Motor neuron (in vitro differentiated cells): ENCODE measurements around the gene NIN. TPM values are rescaled to one million over a fixed set of nuclear protein-coding genes. Genes with fewer than 3 reads are reported as not detected.
A peak's percentile ranks its signal among the peaks of the same experiment; 100 is the strongest.

Source experiments
- ATAC-seq, 8 experiments: fragments of 200-7000 bp; cut with Tn5 transposase; replicated peaks in 6 of 8; 2 replicates each; pipeline ENCODE4 v1.8.0; 2021; ENCODE audit warnings: mild to moderate bottlenecking in 8 of 8, moderate library complexity in 8 of 8
- H3K27ac ChIP-seq, 2 donors: fragments of 250-450 bp; sonication (Bioruptor Pico); 2 replicates each; pipeline ENCODE4 v1.9.0; 2021; ENCODE audit warnings: antibody characterized with exemption in 2 of 2, mild to moderate bottlenecking in 2 of 2, moderate library complexity in 1 of 2
- H3K4me1 ChIP-seq, 2 donors: fragments of 250-450 bp; sonication (Bioruptor Pico); replicated peaks in 1 of 2; 2 replicates each; pipeline ENCODE4 v1.6.1; 2021; ENCODE audit warnings: antibody characterized with exemption in 2 of 2, mild to moderate bottlenecking in 2 of 2, moderate library complexity in 1 of 2
- H3K4me3 ChIP-seq, 5 donors: fragments of 250-450 bp; sonication (Bioruptor Pico); 2 replicates each; pipeline ENCODE4 v1.9.0; 2021; ENCODE audit warnings: antibody characterized with exemption in 5 of 5, mild to moderate bottlenecking in 5 of 5, moderate library complexity in 4 of 5
- WGBS, 10 experiments: fragments of 450-650 bp; shearing (Covaris generic); methylation state at CpG; one replicate each; pipeline ENCODE4 v1.0.0; 2022; 5-methylcytosine and 5-hydroxymethylcytosine counted together
- in situ Hi-C, 9 experiments: fragments of 400-800 bp; cut with MboI; loops; one replicate each; pipeline ENCODE4 v1.15.0; 2021; ENCODE audit warnings: low sequenced_read_pairs in 9 of 9, low pct_unique_long_range_greater_than_20kb in 2 of 9; ENCODE audit not compliant: unreplicated experiment in 9 of 9
- total RNA-seq, 8 experiments: library from RNA; unstranded; fragments of 300-600 nt; gene quantifications; 2 replicates each; pipeline versions ENCODE4 v1.2.3 to v1.2.4, GENCODE V29; 2022

The NIN gene
- total RNA-seq, 8 experiments from 2014 or later, result 13.6 to 76.4 (median 31.3) TPM

- WGBS, 10 experiments, result 77 to 96% (median 89%) methylated on average over 1 to 6 of the region's 6 CpGs; no CpG with 5 or more reads in 3 of the 10 experiments
- peak in 1 of 8 experiments; percentile 45 for ATAC-seq
- in situ Hi-C loops, result no loop called here
- Histone ChIP-seq H3K4me1 (peaks cover 6 to 41% of the 10 kb centered on the region in 2 donors), H3K4me3 (no peak overlapping the region), H3K27ac (no peak overlapping the region)
These were observed 38.9 kb downstream of the NIN start for GRCh38 chr14:50792051-50792477.

DNA sequence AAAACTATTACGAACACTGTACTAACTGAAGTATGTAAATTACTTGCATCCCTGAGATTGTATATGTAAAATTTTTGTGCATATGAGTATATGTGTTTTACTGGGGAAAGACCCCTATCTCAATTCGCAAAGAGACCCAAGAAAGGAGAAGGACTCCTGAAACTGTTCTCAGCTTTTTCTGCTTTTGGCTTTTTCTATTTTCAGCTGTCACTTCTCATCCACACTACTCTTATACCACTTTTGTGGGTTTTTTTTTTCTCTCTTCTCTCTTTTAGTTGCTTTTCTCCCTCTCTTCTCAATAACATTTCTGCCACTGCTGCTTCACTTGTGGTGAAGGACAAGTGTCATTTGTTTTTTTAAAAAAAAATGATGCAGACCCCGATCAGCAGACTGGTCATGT is 39.8 kb downstream of the NIN start:
- peaks cover 6 to 44% of the 10 kb centered on the region in 2 donors for H3K4me1 ChIP-seq
- WGBS, 10 experiments, result 86 to 100% (median 93%) methylated on average over 2 to 3 of the region's 3 CpGs
- ATAC-seq, result no peak
- H3K4me3 ChIP-seq, result no peak overlapping the region
- no peak overlapping the region for H3K27ac ChIP-seq
- in situ Hi-C loops, result no loop called here

DNA sequence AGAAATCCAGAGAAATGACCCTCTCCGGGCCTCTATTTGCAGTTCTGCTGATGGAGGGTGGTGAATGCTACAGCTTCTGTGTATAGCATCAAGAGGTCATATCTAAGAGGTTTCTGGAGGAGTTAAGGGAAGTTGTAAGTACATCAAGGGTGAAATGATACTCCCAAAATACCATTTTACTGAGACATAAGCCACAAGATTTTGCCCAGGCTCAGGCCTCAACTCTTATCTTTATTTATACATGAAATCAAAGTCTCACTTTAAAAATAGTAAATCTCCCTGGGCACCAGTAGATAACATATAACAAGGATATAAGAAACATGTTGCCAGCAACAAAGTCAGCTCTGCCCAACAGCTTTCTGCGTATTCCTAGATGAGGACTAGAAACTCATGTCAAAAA is 40.4 kb downstream of the NIN start:
- in situ Hi-C loops, result no loop called here
- 96 to 100% (median 100%) methylated on average over 1 to 2 of the region's 2 CpGs; no CpG with 5 or more reads in 2 of the 10 experiments for WGBS, 10 experiments
- Histone ChIP-seq H3K4me3 (no peak overlapping the region), H3K27ac (no peak overlapping the region), H3K4me1 (peaks cover 11 to 50% of the 10 kb centered on the region in 2 donors)
- no peak for ATAC-seq

DNA sequence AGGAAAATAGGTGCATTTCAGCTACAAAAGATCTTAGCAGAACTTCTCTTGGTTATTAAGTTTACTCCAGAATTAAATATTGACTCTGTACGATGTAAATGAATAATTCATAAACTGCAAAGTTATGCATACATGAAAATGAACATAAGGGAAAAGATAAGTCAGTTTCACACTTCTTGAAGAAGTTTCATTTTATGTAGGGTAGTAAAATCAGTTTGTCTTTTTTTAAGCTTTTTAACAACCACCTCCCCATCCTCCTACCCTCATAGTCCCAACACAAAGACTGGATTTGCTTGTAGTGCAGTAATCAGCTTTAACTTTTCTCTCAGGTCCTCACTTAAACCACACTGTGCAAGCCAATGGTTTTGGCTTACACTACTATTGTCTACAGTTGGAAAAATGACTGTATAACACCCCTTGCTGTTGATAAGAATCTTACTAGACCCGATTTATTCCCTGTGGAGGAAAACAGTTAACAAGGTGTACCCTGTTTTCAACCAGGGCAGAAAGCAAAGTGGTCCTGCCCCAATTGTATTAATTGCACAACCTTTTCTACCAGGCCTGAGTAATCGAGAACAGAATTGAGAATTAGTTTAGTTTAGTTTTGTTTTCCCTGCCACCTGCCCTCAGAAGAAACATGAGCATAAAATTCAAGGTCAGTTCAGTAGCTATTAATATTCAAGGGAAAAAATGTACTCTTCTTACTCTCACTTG is 44.1 kb downstream of the NIN start:
- 33 to 100% (median 66%) methylated on average over 2 to 3 of the region's 3 CpGs for WGBS, 10 experiments
- no peak overlapping the region for H3K27ac ChIP-seq
- peak in 1 of 8 experiments; percentile 57 for ATAC-seq
- no peak overlapping the region for H3K4me3 ChIP-seq
- in situ Hi-C loops, result no loop called here
- H3K4me1 ChIP-seq, result peaks cover 15 to 53% of the 10 kb centered on the region in 2 donors

DNA sequence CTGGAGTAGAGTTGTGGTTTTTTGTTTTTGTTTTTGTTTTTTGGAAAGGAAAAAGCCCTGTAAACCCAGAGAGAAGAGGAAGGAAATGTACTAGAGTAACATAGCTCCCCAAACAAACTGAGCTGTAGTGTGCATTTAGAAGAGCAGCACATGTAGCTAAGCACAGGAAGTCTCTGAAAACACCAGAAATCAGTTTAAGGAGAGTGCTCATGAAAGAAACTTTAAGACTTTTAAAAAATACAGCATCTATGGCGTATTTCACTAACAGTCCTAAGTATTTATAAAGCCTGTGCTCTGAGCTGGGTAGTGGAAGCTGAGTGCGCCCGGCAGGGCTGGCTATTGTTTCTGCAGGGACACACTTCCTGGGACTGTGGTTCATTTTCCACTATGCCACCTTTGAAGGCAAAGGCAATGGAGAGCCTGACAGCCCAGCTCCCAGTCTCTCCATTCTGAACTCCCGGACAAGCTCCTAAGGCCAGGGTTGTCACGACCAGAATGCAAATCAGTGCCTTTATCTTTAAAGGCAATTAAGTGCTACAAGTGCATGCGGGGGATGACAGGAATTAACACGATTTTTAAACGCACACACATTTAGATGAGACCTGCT is 45.4 kb downstream of the NIN start:
- in situ Hi-C loops, result no loop called here
- no peak overlapping the region for H3K4me3 ChIP-seq
- 51 to 100% (median 73%) methylated on average over 1 to 6 of the region's 8 CpGs; no CpG with 5 or more reads in 1 of the 10 experiments for WGBS, 10 experiments
- ATAC-seq, result peak in 5 of 8 experiments; percentile 29 to 64 (median 50)
- H3K4me1 ChIP-seq, result peaks cover 15 to 53% of the 10 kb centered on the region in 2 donors
- H3K27ac ChIP-seq, result no peak overlapping the region

GRCh38 chr14:50784683-50785456 is 46.1 kb downstream of the NIN start:
- Histone ChIP-seq H3K4me1 (peaks cover 15 to 53% of the 10 kb centered on the region in 2 donors), H3K27ac (peak overlapping the region in 1 of 2 donors; percentile 22), H3K4me3 (no peak overlapping the region)
- in situ Hi-C loops, result no loop called here
- 49 to 100% (median 79%) methylated on average over 1 to 6 of the region's 16 CpGs; no CpG with 5 or more reads in 2 of the 10 experiments for WGBS, 10 experiments
- ATAC-seq, result peak in 5 of 8 experiments; percentile 49 to 72 (median 63)

GRCh38 chr14:50783563-50783962 is 47.4 kb downstream of the NIN start:
- Histone ChIP-seq H3K27ac (peak overlapping the region in 1 of 2 donors; percentile 6), H3K4me3 (no peak overlapping the region), H3K4me1 (peaks cover 15 to 53% of the 10 kb centered on the region in 2 donors)
- in situ Hi-C loops, result no loop called here
- peak in 6 of 8 experiments; percentile 50 to 77 (median 70) for ATAC-seq
- WGBS, 10 experiments, result 10 to 60% (median 50%) methylated on average over 1 to 2 of the region's 2 CpGs; no CpG with 5 or more reads in 5 of the 10 experiments

- in situ Hi-C loops, result no loop called here
- H3K4me3 ChIP-seq, result no peak overlapping the region
- peaks cover 9 to 25% of the 10 kb centered on the region in 2 donors for H3K4me1 ChIP-seq
- no peak for ATAC-seq
- no peak overlapping the region for H3K27ac ChIP-seq
- WGBS, 10 experiments, result 50 to 90% (median 85%) methylated on average over 1 to 4 of the region's 4 CpGs; no CpG with 5 or more reads in 1 of the 10 experiments
These were observed 50.6 kb downstream of the NIN start for GRCh38 chr14:50780393-50780792.

DNA sequence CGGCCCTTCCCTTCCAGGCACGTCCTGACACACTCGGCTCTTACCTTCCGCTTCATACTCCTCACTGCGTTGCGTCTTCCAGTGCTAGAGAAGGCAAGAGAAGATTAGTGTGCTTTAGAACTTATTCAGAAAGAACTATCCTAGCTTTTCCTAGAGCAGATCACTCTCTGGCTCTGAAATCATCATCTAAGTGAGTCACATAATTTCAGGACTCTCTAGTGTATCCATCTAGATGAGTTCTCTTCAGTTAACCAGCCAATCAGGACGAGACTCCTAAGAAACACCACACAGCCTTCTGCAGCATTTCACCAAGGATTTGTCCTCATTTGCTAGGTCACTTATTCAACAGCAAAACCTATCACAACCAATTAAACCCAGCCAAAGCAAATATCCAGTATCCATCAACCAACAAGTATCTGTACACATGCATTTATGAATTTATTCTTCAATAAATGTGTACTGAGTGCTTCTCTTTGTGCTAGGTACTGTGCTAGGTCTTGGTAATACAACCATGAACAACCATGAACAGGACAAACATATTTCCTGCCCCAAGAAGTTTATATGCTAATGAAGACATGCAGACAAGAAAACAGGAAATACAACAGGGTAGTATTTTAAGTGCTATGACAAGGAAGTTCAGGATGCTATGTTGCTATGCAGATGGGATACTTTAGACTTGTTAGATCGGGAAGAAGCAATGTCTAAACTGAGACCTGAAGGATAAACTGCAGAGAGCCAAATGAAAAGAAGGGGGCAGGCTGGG is 52.1 kb downstream of the NIN start:
- no peak overlapping the region for H3K27ac ChIP-seq
- peak in 2 of 8 experiments; percentile 53 to 63 for ATAC-seq
- no peak overlapping the region for H3K4me3 ChIP-seq
- 63 to 100% (median 91%) methylated on average over 1 to 8 of the region's 8 CpGs; no CpG with 5 or more reads in 3 of the 10 experiments for WGBS, 10 experiments
- H3K4me1 ChIP-seq, result peaks cover 1 to 10% of the 10 kb centered on the region in 2 donors
- in situ Hi-C loops, result no loop called here

DNA sequence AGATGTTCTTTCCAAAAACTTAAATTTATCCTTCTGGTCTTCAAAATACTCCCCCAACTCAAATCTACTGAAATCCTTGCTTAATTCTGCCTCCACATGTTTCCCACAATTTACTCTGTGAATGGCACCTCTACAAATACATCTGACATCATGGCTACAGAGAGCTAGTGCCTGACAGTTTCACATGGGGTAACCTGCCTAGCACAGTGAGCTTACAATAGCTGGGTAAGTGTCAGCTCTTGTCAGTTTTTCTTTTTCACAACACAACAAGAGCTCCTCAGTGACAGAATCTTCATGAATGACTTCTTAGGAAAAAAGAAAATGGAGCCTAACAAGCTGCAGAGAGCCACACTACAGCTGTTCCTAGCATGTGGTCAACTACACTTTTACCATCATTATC is 54.4 kb downstream of the NIN start:
- no peaks in the 10 kb centered on the region for H3K4me1 ChIP-seq
- H3K4me3 ChIP-seq, result no peak overlapping the region
- in situ Hi-C loops, result no loop called here
- no peak overlapping the region for H3K27ac ChIP-seq
- no peak for ATAC-seq

DNA sequence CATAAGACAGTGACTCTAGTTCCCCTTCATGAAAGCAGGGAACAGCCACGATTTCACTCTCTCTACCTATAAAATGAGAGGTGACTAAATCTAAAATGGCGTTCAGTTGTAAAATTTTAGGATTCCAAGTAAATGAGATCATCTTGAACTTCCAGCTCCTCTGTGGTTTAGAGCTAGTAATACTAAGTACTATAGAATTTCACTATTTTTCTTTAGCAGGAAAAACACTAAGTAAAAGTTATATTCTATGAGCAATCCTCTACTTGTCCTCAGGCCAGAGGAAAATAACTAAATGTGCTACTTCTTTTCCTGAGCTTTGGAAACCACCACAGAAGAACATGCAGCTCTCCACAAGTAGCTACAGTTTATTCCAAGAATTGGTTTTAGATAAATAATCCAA is 55.6 kb downstream of the NIN start:
- in situ Hi-C loops, result no loop called here
- no peak overlapping the region for H3K27ac ChIP-seq
- ATAC-seq, result peak in 1 of 8 experiments; percentile 32

DNA sequence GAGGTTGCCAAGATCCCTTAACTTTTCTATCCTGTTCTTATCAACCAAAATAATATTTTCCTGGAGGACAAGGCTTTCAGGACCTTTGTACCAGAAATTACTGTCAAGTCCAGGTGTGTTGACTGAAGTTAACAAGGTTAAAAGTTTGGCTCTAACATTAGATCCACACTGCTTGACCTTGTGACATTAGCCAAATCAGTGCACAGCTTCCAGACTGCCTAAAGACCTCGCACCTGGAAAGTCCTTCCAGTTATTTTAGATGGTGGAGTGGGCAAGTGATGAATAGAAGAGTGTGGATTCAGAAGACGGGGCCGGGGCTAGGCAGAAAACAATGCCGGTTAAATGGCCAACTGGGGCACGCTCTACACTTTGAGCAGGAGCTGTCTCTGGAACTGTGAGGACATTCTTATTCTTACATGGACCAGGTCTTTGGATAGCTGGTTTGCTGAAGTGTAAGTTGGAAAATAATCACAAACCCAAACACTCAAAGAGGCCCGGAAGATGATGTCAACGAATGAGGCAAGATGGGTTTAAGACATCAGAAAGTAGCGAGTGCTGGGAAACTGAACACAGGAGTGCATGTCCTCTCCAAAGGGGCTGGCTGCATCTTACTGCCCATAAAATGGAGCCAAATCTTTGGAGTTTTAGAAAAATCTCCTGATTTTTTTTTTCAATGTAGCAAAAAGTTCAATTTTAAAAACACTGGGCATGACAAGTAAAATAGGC is 56.3 kb downstream of the NIN start:
- H3K4me3 ChIP-seq, result no peak overlapping the region
- in situ Hi-C loops, result loop anchor here in 2 of 9 experiments (5.0 to 25.0 kb wide), 2 partner anchors 162 to 232 kb away; no protein-coding TSS in a partner anchor
- no peak for ATAC-seq
- WGBS, 10 experiments, result 50 to 100% (median 87%) methylated on average over 1 to 8 of the region's 8 CpGs; no CpG with 5 or more reads in 2 of the 10 experiments
- no peak overlapping the region for H3K27ac ChIP-seq
- no peaks in the 10 kb centered on the region for H3K4me1 ChIP-seq

More for the DNA sequence above, 55.6 kb downstream of the NIN start:
- Histone ChIP-seq H3K4me1 (no peaks in the 10 kb centered on the region), H3K4me3 (no peak overlapping the region)
- 0 to 94% (median 80%) methylated on average over 1 to 2 of the region's 2 CpGs; no CpG with 5 or more reads in 1 of the 10 experiments for WGBS, 10 experiments
